Measurements from ENCODE around the gene TBX18. TPM values are rescaled to one million over a fixed set of nuclear protein-coding genes. Genes with fewer than 3 reads are reported as not detected.

TBX18 gene
- total RNA-seq, 1 experiment from 2014 or later: 0.42 TPM

- TF ChIP-seq CTCF (IDR thresholded peaks at IDR 0.05; ENCODE audit: unreplicated experiment): no peak
- Mint-ChIP-seq H3K36me3 (ENCODE audit: insufficient read depth, unreplicated experiment) (no peaks in the 10 kb centered on the region), H3K4me1 (ENCODE audit: insufficient read depth, unreplicated experiment) (peaks cover 22% of the 10 kb centered on the region), H3K27ac (ENCODE audit: low read depth, unreplicated experiment) (no peak overlapping the region), H3K4me3 (ENCODE audit: unreplicated experiment) (no peak overlapping the region), H3K9me3 (ENCODE audit: unreplicated experiment) (no peaks in the 10 kb centered on the region), H3K27me3 (ENCODE audit: insufficient read depth, unreplicated experiment) (no peaks in the 10 kb centered on the region)
- ChIA-PET POLR2A (interaction anchor here (1.6 kb wide), 1 partner anchor 19 kb away, joined by 5 read pairs; no protein-coding TSS in a partner anchor), CTCF (interaction anchor here (0.6 to 2.5 kb wide), 8 partner anchors 19 to 535 kb away, joined by 3 to 8 read pairs (median 4); no protein-coding TSS in a partner anchor)
- BruUV-seq (replicated peaks): no TSS peak
- intact Hi-C loops (cut with micrococcal nuclease): loop anchor here (5.0 kb wide), 2 partner anchors 349 to 351 kb away; no protein-coding TSS in a partner anchor
- DNase-seq (ENCODE audit: unreplicated experiment): peak; percentile 30
Measured at GRCh38 chr6:84777888-84778287, 13.5 kb upstream of the TBX18 start.

- Mint-ChIP-seq H3K4me3 (ENCODE audit: unreplicated experiment) (no peak overlapping the region), H3K36me3 (ENCODE audit: insufficient read depth, unreplicated experiment) (no peaks in the 10 kb centered on the region)
- CTCF ChIA-PET: interaction anchor here (2.5 kb wide), 1 partner anchor 59 kb away, joined by 8 read pairs; no protein-coding TSS in a partner anchor
Measured at GRCh38 chr6:84776392-84776791, 12.0 kb upstream of the TBX18 start.

GRCh38 chr6:84775751-84776150 lies 11.4 kb upstream of the TBX18 start:
- Mint-ChIP-seq H3K4me3 (ENCODE audit: unreplicated experiment) (no peak overlapping the region), H3K4me1 (ENCODE audit: insufficient read depth, unreplicated experiment) (peaks cover 22% of the 10 kb centered on the region), H3K36me3 (ENCODE audit: insufficient read depth, unreplicated experiment) (no peaks in the 10 kb centered on the region), H3K9me3 (ENCODE audit: unreplicated experiment) (no peaks in the 10 kb centered on the region), H3K27ac (ENCODE audit: low read depth, unreplicated experiment) (no peak overlapping the region), H3K27me3 (ENCODE audit: insufficient read depth, unreplicated experiment) (no peaks in the 10 kb centered on the region)
- intact Hi-C loops (cut with micrococcal nuclease): loop anchor here (5.0 kb wide), 2 partner anchors 348 to 352 kb away; no protein-coding TSS in a partner anchor
- ChIA-PET POLR2A (no interaction called here), CTCF (interaction anchor here (0.8 kb wide), 1 partner anchor 185 kb away, joined by 4 read pairs; no protein-coding TSS in a partner anchor)
- no TSS peak for BruUV-seq (replicated peaks)
- TF ChIP-seq CTCF (IDR thresholded peaks at IDR 0.05; ENCODE audit: unreplicated experiment): no peak
- DNase-seq (ENCODE audit: unreplicated experiment): no peak

More at GRCh38 chr6:84776392-84776791, 12.0 kb upstream of the TBX18 start:
- H3K4me1 Mint-ChIP-seq (ENCODE audit: insufficient read depth, unreplicated experiment): peaks cover 22% of the 10 kb centered on the region
- POLR2A ChIA-PET: interaction anchor here (1.6 kb wide), 1 partner anchor 20 kb away, joined by 5 read pairs; no protein-coding TSS in a partner anchor
- intact Hi-C loops (cut with micrococcal nuclease): loop anchor here (5.0 kb wide), 2 partner anchors 349 to 351 kb away; no protein-coding TSS in a partner anchor
- no peak for DNase-seq (ENCODE audit: unreplicated experiment)
- BruUV-seq (replicated peaks): no TSS peak
- H3K27me3 Mint-ChIP-seq (ENCODE audit: insufficient read depth, unreplicated experiment): no peaks in the 10 kb centered on the region
- no peaks in the 10 kb centered on the region for H3K9me3 Mint-ChIP-seq (ENCODE audit: unreplicated experiment)
- peak overlapping the region; percentile 11 for H3K27ac Mint-ChIP-seq (ENCODE audit: low read depth, unreplicated experiment)
- no peak for TF ChIP-seq CTCF (IDR thresholded peaks at IDR 0.05; ENCODE audit: unreplicated experiment)

GRCh38 chr6:84774985-84775284 lies 10.5 kb upstream of the TBX18 start:
- ChIA-PET POLR2A (no interaction called here), CTCF (no interaction called here)
- peaks cover 22% of the 10 kb centered on the region for H3K4me1 Mint-ChIP-seq (ENCODE audit: insufficient read depth, unreplicated experiment)
- intact Hi-C loops (cut with micrococcal nuclease): loop anchor here (5.0 kb wide), 2 partner anchors 348 to 352 kb away; no protein-coding TSS in a partner anchor
- TF ChIP-seq CTCF (IDR thresholded peaks at IDR 0.05; ENCODE audit: unreplicated experiment): no peak
- no TSS peak for BruUV-seq (replicated peaks)
- H3K27ac Mint-ChIP-seq (ENCODE audit: low read depth, unreplicated experiment): no peak overlapping the region
- no peak for DNase-seq (ENCODE audit: unreplicated experiment)
- H3K9me3 Mint-ChIP-seq (ENCODE audit: unreplicated experiment): no peaks in the 10 kb centered on the region
- no peaks in the 10 kb centered on the region for H3K27me3 Mint-ChIP-seq (ENCODE audit: insufficient read depth, unreplicated experiment)
- H3K36me3 Mint-ChIP-seq (ENCODE audit: insufficient read depth, unreplicated experiment): no peaks in the 10 kb centered on the region
- H3K4me3 Mint-ChIP-seq (ENCODE audit: unreplicated experiment): no peak overlapping the region

Measured in MCF 10A (cell line).